Dendritic cell treated with granulocyte-macrophage colony-stimulating factor and Interleukin-4, amounts not matched to agents 40 ng/mL and 50 ng/mL, for 4 days (primary cell): ENCODE data around the gene KLHL18.
"Not testable (repeated sequence)": the region's sequence is repeated elsewhere in the genome, so short reads cannot be mapped to it uniquely, and the experiment has no call there.

ENCODE experiments used
- H3K27ac Mint-ChIP-seq: one replicate; pipeline ENCODE4 v1.8.0; 2022; ENCODE audit warnings: mild to moderate bottlenecking, mixed read lengths
- H3K27me3 Mint-ChIP-seq: one replicate; pipeline ENCODE4 v1.8.0; 2022; ENCODE audit warnings: mild to moderate bottlenecking, mixed read lengths
- H3K36me3 Mint-ChIP-seq: one replicate; pipeline ENCODE4 v1.8.0; 2022; ENCODE audit warnings: low read depth, mixed read lengths
- H3K4me1 Mint-ChIP-seq: one replicate; pipeline ENCODE4 v1.8.0; 2022; ENCODE audit warnings: low read depth, mixed read lengths
- H3K4me3 Mint-ChIP-seq: one replicate; pipeline ENCODE4 v1.8.0; 2022; ENCODE audit warnings: mild to moderate bottlenecking, moderate library complexity, mixed read lengths
- H3K9me3 Mint-ChIP-seq: one replicate; pipeline ENCODE4 v1.8.0; 2022; ENCODE audit warnings: mixed read lengths
- intact Hi-C: fragments of 100-400 bp; cut with micrococcal nuclease; formaldehyde crosslinking; loops from one replicate; pipeline ENCODE4 v1.15.0; 2022

Gene KLHL18

DNA sequence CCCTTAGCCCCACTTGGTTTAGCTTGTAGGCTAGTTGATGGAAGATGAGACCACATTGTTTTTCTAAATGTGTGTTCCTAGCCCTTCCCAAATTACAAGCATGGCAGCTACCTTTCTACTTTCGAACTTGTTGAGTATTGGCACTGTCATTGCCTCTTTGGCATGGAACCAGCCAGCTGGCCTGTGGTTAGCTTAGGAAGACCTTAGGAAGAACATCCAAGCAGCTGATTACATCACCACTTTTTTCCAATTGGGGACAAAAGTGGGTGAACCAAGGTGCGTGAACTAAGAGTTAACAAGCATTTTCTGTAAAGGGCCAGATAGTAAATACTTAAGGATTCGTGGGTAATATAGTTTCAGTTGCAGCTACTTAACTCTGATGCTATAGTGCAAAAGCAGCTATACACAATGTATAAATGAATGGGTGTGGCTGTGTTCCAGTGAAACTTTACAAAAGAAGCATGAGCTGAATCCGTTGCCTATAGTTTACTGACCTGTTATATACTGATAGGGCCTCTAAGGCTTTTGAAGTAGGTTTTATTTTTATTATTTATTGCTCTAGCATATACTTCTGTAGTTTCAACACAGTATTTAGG, 8.5 kb downstream of the KLHL18 start:
- intact Hi-C loops: no loop called here
- Mint-ChIP-seq H3K27me3 (no peaks in the 10 kb centered on the region), H3K9me3 (no peaks in the 10 kb centered on the region), H3K36me3 (peaks cover 64% of the 10 kb centered on the region), H3K27ac (no peak overlapping the region), H3K4me3 (no peak overlapping the region), H3K4me1 (peaks cover 71% of the 10 kb centered on the region)

DNA sequence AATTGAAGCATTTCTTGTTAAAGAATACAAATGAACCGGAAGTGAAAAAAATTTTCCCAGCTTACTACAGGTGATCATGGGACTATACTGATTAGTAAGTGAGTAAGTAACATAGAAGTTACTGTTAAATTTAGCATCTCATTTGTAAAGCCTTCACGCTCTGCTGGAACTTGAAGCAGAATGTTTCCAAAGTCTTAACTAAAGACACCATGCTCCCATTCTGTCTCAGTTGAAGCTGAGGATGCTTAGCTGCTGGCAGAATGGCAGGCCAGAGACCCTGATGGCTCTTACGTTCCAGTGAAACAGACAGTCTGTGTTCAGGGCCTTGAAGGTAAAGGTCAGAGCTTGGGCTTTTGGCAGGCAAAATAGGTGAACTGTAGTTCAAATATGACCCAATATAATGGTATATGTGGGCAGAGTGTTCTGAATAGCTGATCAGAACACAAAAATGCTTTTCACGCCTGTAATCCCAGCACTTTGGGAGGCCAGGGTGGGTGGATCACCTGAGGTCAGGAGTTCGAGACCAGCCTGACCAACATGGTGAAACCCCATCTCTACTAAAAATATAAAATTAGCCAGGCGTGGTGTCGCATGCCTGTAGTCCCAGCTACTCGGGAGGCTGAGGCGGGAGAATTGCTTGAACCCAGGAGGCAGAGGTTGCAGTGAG, 9.1 kb downstream of the KLHL18 start:
- Mint-ChIP-seq H3K4me1 (peaks cover 71% of the 10 kb centered on the region), H3K36me3 (peaks cover 62% of the 10 kb centered on the region)
- H3K9me3 Mint-ChIP-seq: not testable (repeated sequence)

DNA sequence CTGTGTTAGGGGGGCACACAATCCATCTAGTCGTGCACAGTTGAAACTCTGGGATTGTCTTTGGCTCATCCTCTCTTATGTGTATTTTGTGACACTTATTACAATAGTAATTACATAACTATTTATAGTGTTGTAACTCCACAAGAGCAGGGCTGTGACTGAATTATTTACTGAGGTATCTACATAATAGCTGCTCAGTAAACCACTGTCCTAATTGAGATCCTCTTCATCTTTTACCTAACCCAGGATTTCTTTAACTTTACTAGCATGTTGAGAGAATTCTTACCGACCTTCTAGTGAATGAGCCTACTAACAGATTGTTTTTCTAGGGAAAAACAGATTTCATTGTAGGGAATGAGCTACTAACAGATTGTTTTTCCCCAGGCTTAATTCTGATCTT, 11.1 kb downstream of the KLHL18 start:
- Mint-ChIP-seq H3K27me3 (no peaks in the 10 kb centered on the region), H3K27ac (no peak overlapping the region), H3K36me3 (peaks cover 59% of the 10 kb centered on the region), H3K4me1 (peaks cover 64% of the 10 kb centered on the region), H3K4me3 (no peak overlapping the region), H3K9me3 (no peaks in the 10 kb centered on the region)
- intact Hi-C loops: no loop called here

More for the DNA sequence above, 9.1 kb downstream of the KLHL18 start:
- H3K4me3 Mint-ChIP-seq, H3K27ac Mint-ChIP-seq, H3K27me3 Mint-ChIP-seq, intact Hi-C loops: not testable (repeated sequence)

DNA sequence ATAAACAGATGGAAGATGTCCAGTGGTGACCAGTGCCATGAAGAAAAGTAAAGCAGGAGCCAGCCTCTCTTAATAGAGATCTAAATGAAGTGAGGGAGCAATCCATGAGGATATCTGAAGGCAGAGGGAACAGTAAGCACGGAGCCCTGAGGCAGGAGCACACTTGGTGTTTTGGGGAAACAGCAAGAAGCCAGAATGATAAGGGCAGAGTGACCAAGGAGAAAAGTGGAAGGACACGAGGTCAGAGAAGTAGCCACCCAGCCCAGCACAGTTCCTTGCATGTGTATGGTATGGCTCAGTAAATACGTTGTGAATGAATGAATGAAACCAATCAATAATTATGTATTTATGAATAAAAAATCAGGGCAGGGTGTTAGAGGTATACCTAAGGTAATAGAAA, 11.6 kb downstream of the KLHL18 start:
- H3K4me3 Mint-ChIP-seq: no peak overlapping the region
- peaks cover 54% of the 10 kb centered on the region for H3K36me3 Mint-ChIP-seq
- H3K4me1 Mint-ChIP-seq: peaks cover 60% of the 10 kb centered on the region
- no peaks in the 10 kb centered on the region for H3K27me3 Mint-ChIP-seq
- intact Hi-C loops: no loop called here
- H3K9me3 Mint-ChIP-seq: no peaks in the 10 kb centered on the region
- no peak overlapping the region for H3K27ac Mint-ChIP-seq

DNA sequence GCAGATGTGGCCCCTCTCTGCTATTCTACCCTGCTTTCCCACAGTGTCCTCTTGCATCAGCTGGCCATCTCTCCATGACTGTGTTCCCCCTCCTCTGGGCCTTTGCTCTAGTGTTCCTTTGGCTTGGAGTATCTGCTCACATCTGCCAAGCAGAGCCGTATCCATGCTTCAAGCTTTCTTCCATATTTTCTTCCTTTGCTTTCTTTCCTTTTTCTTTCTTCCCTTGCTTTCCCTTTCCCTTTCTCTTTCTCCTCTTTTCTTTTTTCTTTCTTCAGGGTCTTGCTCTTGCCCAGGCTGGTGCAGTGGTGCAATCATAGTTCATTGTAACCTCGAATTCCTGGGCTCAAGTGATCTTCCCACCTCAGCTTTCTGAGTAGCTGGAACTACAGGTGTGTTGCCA, 12.6 kb downstream of the KLHL18 start:
- Mint-ChIP-seq H3K9me3 (no peaks in the 10 kb centered on the region), H3K27me3 (no peaks in the 10 kb centered on the region), H3K4me3 (no peak overlapping the region), H3K27ac (no peak overlapping the region), H3K4me1 (peaks cover 62% of the 10 kb centered on the region), H3K36me3 (peaks cover 46% of the 10 kb centered on the region)
- intact Hi-C loops: no loop called here

DNA sequence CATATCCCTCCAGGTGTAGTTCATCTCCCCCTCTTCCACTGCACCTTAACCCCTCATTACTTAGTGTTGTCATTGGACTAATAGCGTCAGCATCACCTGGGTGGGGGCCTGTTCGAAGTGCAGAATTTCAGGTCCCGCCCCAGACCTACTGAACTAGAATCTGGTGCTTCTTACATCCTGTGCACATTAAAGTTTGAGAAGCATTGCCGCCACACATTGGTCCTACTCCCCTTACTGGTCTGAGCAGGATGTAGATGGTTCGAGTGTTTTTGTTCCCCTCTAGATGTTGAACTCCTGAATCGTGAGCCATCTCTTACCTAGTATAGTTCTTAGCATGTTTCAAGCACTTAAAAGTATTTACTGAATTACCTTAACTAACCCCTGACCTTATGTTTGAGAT, 13.2 kb downstream of the KLHL18 start:
- H3K27me3 Mint-ChIP-seq: no peaks in the 10 kb centered on the region
- peaks cover 57% of the 10 kb centered on the region for H3K4me1 Mint-ChIP-seq
- H3K9me3 Mint-ChIP-seq: no peaks in the 10 kb centered on the region
- H3K27ac Mint-ChIP-seq: no peak overlapping the region
- H3K4me3 Mint-ChIP-seq: no peak overlapping the region
- H3K36me3 Mint-ChIP-seq: peaks cover 40% of the 10 kb centered on the region
- intact Hi-C loops: no loop called here

DNA sequence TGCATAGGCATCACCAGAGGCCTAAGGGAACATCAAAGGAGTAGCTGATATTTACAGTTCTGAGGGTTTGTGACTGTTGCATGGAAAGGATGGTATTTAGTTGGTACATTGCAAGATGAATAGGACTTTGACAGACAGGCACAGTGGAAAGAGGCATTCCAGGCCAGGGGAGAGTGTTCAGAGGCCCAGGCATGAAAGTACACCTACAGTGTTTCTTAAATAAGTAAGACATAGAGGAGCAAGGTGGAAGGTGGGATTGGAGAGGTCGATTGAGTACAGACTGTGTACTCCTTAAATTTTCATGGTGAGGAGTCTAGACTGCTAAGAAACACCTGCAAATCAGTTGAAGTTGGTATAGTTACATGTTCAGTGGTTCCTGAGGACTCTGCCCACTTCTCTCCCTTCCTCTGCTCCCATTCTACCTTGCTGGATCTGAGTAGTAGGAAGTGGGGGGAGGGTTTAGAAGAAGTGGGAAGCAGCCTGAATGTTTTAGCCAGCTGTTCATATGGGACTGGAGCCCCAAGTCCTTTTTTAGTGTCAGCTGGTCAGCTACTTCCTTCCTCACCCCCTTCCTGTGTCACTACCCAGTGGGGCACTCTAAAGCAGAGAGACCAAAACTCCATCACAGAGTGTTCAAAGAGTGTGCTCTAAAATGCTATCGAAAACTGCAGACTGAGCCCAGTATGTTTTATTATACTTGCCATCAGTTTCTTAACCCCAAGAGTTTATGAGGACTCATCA, 14.0 kb downstream of the KLHL18 start:
- Mint-ChIP-seq H3K4me3 (no peak overlapping the region), H3K27ac (peak overlapping the region; percentile 19), H3K36me3 (peaks cover 47% of the 10 kb centered on the region), H3K9me3 (no peaks in the 10 kb centered on the region), H3K27me3 (no peaks in the 10 kb centered on the region), H3K4me1 (peaks cover 62% of the 10 kb centered on the region)
- intact Hi-C loops: no loop called here

DNA sequence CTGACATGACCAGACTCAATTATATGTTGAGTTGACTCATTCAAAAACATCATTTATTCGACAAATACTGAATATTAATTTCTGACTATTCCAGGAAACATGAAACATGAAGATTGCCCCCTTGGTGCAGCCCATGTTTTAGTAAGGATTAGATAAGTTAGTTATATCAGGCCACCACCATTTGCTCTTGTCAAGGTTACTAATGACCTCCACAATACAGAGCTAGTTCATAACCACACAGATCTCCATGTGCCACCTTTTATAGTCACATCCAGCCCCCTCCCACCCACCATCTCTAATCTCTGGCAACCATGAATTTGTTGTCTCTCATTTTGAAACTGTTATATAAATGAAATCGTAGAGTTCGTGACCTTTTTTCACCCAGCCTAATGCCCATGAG, 15.7 kb downstream of the KLHL18 start:
- Mint-ChIP-seq H3K4me1 (peaks cover 63% of the 10 kb centered on the region), H3K27ac (no peak overlapping the region), H3K9me3 (no peaks in the 10 kb centered on the region), H3K27me3 (no peaks in the 10 kb centered on the region), H3K36me3 (peaks cover 64% of the 10 kb centered on the region), H3K4me3 (no peak overlapping the region)
- intact Hi-C loops: no loop called here

DNA sequence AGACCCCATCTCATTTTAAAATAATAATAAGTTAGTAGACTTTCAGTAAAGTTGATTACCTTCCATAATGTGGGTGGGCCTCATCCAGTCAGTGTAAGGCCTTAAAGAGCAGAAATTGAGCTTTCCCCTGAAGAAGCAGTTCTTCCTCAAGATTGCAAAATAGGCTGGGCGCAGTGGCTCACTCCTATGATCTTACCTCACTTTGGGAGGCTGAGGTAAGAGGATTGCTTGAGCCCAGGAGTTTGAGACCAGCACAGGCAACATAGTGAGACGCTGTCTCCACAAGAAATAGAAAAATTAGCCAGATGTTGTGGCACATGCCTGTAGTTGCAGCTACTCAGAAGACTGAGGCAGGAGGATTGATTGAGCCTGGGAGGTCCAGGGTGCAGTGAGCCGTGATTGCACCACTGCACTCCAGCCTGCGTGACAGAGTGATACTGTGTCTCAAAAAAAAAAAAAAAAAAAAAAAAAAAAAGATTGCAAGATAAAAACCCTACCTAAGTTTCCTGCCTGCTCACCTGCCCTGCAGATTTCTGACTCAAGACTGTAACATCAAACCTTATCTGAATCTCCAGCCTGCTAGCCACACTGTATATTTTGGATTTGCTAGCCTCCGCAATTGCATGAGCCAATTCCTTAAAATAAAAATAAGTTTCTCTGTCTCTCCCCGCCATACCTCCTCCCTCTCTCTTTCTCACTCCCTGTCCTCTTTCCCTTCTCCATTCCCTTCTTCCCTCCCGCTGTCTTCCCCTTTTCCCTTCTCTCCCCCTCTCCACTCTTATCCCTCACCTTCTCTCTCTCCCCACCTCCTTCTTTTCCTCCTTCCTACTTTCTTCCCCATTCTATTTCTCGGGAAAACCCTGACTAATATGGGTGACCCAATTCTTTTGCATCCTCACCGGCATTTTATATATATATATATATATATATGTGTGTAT, 16.9 kb downstream of the KLHL18 start:
- no peaks in the 10 kb centered on the region for H3K27me3 Mint-ChIP-seq
- intact Hi-C loops: no loop called here
- H3K27ac Mint-ChIP-seq: peak overlapping the region; percentile 37
- no peaks in the 10 kb centered on the region for H3K9me3 Mint-ChIP-seq
- peaks cover 60% of the 10 kb centered on the region for H3K36me3 Mint-ChIP-seq
- no peak overlapping the region for H3K4me3 Mint-ChIP-seq
- H3K4me1 Mint-ChIP-seq: peaks cover 56% of the 10 kb centered on the region

DNA sequence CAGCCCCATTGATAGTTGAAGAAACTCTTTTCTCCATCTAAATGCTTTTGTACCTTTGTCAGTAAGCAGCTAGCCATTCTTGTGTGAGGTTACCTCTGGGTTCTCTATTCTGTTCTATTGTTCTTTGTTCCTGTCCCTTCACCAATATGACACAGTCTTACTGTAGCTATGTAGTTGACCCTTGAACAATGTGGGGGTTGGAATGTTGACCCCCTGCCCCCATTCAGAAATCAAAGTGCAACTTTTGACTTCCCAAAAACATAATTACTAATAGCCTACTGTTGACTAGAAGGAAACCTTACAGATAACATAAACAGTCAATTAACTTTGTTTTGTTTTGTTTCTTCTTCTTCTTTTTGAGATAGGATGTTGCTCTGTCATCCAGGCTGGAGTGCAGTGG, 18.7 kb downstream of the KLHL18 start:
- Mint-ChIP-seq H3K4me3 (no peak overlapping the region), H3K27me3 (no peaks in the 10 kb centered on the region), H3K9me3 (no peaks in the 10 kb centered on the region), H3K36me3 (peaks cover 48% of the 10 kb centered on the region), H3K27ac (peak overlapping the region; percentile 1), H3K4me1 (peaks cover 53% of the 10 kb centered on the region)
- intact Hi-C loops: no loop called here

DNA sequence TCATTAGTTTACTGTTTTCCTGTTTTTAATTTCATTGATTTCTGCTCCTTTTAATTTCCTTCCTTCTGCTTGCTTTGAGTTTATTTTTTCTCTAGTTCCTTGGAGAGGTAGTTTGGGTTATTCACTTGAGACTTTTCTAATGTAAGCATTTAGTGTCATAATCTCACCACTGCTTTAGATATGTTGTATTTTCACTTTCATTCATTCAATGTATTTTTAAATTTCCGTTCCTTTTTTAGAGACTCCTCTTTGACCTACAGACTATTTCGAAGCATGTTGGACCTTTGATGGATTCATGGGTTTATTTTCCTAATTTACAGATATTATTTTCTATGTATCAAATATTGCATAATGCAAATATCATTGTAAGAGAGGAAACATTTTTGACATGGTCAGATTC, 23.3 kb downstream of the KLHL18 start:
- Mint-ChIP-seq H3K9me3 (no peaks in the 10 kb centered on the region), H3K36me3 (peaks cover 68% of the 10 kb centered on the region), H3K4me3 (no peak overlapping the region), H3K27ac (no peak overlapping the region), H3K27me3 (no peaks in the 10 kb centered on the region), H3K4me1 (peaks cover 41% of the 10 kb centered on the region)
- intact Hi-C loops: no loop called here

DNA sequence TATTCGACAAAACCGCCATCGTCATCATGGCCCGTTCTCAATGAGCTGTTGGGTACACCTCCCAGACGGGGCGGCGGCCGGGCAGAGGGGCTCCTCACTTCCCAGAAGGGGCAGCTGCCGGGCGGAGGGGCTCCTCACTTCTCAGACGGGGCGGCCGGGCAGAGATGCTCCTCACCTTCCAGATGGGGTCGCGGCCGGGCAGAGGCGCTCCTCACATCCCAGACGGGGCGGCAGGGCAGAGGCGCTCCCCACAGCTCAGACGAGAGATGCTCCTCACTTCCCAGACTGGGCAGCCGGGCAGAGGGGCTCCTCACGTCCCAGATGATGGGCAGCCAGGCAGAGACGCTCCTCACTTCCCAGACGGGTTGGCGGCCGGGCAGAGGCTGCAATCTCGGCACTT, 26.5 kb downstream of the KLHL18 start:
- H3K27me3 Mint-ChIP-seq, intact Hi-C loops, H3K4me3 Mint-ChIP-seq, H3K27ac Mint-ChIP-seq, H3K9me3 Mint-ChIP-seq: not testable (repeated sequence)
- H3K4me1 Mint-ChIP-seq: peaks cover 63% of the 10 kb centered on the region
- H3K36me3 Mint-ChIP-seq: peaks cover 44% of the 10 kb centered on the region

DNA sequence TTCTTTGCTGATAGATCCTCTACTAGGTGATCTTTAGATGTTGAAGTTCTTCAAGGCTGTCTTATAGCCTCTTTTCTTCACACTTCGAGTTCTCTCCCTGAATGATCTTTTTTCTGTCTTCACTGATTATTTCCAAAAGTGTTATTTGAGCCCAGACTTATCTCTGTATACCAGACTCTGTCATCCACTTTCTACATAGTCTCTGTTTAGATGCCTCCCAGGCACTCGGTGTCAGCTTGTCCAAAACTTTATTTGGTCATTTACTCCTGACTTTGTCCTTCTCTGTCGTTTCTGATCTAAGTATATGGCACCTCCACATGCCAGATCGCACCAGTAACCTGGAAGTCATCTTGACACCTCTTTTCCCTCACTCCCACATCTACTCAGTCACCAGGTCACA, 27.6 kb downstream of the KLHL18 start:
- Mint-ChIP-seq H3K9me3 (no peaks in the 10 kb centered on the region), H3K36me3 (peaks cover 40% of the 10 kb centered on the region), H3K27ac (peak overlapping the region; percentile 10), H3K4me1 (peaks cover 66% of the 10 kb centered on the region), H3K27me3 (no peaks in the 10 kb centered on the region), H3K4me3 (no peak overlapping the region)
- intact Hi-C loops: loop anchor here (10.0 kb wide), 1 partner anchor 146 kb away; the partner anchor contains the start of gene SETD2
